Astrocyte of the spinal cord (primary cell): ENCODE results near the gene PRH1.

Experiments
- DNase-seq: peaks from one replicate; pipeline ENCODE4 v3.0.0; 2011; ENCODE audit warnings: low read depth, low spot score
- H3K4me3 ChIP-seq: 2 replicates; pipeline ENCODE4 v1.5.1; 2011; ENCODE audit warnings: low read depth, mild to moderate bottlenecking, low read length, moderate library complexity
- in situ Hi-C: cut with HindIII; loops from 2 replicates; pipeline ENCODE4 v1.10.0; 2017; ENCODE audit warnings: low sequenced_read_pairs
- TF ChIP-seq, protein P1 (sequence below): IDR thresholded peaks from 2 replicates; pipeline ENCODE4 v1.5.1; 2012; ENCODE audit warnings: low read depth, mild to moderate bottlenecking, low read length, inconsistent platforms

Gene PRH1

DNA sequence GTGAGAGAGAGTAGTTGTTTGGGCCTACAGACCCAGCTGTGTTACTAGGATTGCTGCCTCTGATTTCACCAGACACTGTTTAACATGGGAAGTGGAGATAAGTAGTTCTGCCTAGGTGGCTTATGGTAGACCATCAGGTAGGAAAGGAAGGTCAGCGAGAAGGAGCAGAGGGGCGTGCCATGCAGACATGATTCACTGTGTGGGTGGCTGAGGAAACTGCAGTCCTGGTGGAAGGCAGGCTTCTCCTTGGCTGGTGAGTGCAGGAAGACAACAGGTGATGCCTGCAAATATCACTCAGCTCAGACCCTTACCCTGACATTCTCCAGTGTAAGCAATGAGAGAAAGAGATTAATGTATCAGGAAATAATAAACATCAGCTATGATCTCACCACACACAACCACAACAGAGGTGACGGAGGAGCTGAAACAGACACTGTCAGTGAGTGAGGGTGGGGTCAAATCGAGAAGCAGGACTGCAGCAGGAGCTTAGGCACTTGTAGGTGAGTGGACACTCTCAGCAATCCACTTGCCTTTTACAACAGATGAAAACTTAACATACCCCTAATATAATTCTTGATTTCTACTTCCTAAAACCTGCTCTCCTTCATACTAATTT, 32.7 kb downstream of the PRH1 start:
- in situ Hi-C loops, result no loop called here
- H3K4me3 ChIP-seq, result no peak overlapping the region
- TF ChIP-seq, protein P1, sequence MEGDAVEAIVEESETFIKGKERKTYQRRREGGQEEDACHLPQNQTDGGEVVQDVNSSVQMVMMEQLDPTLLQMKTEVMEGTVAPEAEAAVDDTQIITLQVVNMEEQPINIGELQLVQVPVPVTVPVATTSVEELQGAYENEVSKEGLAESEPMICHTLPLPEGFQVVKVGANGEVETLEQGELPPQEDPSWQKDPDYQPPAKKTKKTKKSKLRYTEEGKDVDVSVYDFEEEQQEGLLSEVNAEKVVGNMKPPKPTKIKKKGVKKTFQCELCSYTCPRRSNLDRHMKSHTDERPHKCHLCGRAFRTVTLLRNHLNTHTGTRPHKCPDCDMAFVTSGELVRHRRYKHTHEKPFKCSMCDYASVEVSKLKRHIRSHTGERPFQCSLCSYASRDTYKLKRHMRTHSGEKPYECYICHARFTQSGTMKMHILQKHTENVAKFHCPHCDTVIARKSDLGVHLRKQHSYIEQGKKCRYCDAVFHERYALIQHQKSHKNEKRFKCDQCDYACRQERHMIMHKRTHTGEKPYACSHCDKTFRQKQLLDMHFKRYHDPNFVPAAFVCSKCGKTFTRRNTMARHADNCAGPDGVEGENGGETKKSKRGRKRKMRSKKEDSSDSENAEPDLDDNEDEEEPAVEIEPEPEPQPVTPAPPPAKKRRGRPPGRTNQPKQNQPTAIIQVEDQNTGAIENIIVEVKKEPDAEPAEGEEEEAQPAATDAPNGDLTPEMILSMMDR, result no peak
- no peak for DNase-seq

DNA sequence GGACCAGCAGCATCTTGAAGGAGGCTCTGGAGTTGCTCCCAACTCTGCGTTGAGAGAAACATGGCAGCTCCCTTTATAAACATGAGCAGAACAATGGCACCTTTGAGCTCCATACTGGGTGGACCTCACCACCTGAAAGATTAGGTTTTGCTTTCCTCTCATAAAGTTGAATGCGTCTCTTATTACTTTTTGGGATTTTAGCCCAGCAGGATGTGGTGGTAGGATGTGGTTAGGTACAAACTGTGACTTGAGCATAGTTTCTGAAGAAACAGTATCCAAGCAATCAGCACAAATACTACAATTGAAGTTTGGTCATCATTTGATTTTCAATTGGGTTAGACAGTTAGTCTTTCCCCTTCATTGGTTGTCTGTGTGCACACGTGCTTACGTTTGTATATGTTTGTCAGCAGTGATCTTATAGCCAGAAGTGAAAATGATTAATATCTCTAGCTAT, 34.6 kb downstream of the PRH1 start, which contains the start of gene PRR4:
Gene PRR4, minus strand, starts transcription at position 51 of the 454 bp plus-strand sequence. Its CDS starts 38 bp downstream, at position 13.
- TF ChIP-seq, protein P1, result no peak
- DNase-seq, result peak; percentile 62
- H3K4me3 ChIP-seq, result no peak within 1 kb of the TSS
- in situ Hi-C loops, result no loop called here

DNA sequence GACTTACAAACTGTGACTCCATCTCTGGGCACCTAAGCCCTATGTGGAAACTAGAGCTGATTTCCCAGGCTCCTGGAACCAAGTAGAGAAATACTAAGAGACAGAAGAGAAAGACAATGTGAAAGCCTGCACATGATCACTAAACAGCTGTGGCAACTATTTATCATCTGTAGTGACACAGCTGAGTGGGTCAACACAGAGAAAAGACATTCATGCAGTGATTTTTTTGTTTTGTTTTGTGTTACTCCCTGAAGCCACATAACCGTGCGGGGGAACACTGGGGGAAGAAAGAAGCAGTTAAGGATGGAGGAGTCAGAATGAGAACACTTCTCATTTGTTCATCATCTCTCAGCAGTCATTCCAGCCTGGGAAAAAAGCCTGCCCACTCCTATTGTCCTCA, 36.3 kb downstream of the PRH1 start:
- TF ChIP-seq, protein P1, result no peak
- no peak for DNase-seq
- in situ Hi-C loops, result no loop called here
- no peak overlapping the region for H3K4me3 ChIP-seq

DNA sequence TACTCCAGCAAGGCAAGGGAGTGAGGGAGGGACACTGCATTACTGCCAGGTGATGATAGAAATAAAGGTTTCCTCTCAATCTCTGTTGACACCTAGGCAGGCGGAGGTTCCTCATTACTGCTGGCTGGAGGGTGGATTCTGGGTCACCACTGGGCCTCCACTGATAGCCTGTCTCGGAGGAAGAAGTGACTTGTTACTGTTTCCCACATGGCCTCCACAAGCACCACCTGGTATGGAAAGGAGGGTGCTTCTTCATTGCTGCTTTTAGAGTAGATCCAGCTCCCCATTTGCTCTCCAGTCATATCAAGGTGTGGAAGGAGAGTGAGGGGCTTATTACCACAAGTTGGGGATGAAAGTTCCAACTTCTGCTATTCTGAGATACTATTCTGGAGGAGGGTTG, 41.2 kb downstream of the PRH1 start:
- no peak overlapping the region for H3K4me3 ChIP-seq
- in situ Hi-C loops, result no loop called here
- TF ChIP-seq, protein P1, result no peak
- DNase-seq, result no peak

DNA sequence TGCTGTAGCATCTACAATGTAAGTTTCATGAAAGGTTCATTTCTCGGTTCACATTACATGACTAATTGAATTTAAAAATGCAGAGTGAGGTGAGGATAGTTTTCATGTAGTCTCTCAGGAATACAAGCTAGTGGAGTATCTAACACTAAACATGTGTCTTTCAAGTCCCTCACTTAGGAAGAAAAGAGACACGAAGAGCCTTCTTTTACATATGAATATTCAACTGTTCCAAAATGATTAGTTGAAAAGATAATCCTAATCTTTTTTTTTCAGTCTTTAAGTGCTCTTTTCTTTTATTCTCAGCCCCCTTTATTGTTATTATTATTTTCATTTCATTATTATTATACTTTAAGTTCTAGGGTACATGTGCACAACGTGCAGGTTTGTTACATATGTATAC, 45.6 kb downstream of the PRH1 start:
- no peak for DNase-seq
- TF ChIP-seq, protein P1, result no peak

More for the DNA sequence above, 45.6 kb downstream of the PRH1 start:
- in situ Hi-C loops, result no loop called here
- H3K4me3 ChIP-seq, result no peak overlapping the region
